Mesothelial cell of epicardium (in vitro differentiated cells): ENCODE data around the gene SYS1. TPM values are rescaled to one million over a fixed set of nuclear protein-coding genes. Genes with fewer than 3 reads are reported as not detected.

Experiments used
- DNase-seq, 2 experiments: peaks; one replicate each; pipeline ENCODE4 v3.0.0; 2021; ENCODE audit warnings: low spot score in 2 of 2; ENCODE audit not compliant: unreplicated experiment in 2 of 2
- H3K27ac Mint-ChIP-seq: 2 replicates; pipeline ENCODE4 v1.8.0; 2021; ENCODE audit warnings: mixed read lengths
- H3K27me3 Mint-ChIP-seq: 2 replicates; pipeline ENCODE4 v1.8.0; 2021; ENCODE audit warnings: low read depth, mixed read lengths
- H3K36me3 Mint-ChIP-seq: 2 replicates; pipeline ENCODE4 v1.8.0; 2021; ENCODE audit warnings: mixed read lengths
- H3K4me1 Mint-ChIP-seq: 2 replicates; pipeline ENCODE4 v1.8.0; 2021; ENCODE audit warnings: mixed read lengths
- H3K4me3 Mint-ChIP-seq: 2 replicates; pipeline ENCODE4 v1.8.0; 2021; ENCODE audit warnings: mild to moderate bottlenecking, moderate library complexity, mixed read lengths
- H3K9me3 Mint-ChIP-seq: 2 replicates; pipeline ENCODE4 v1.8.0; 2021; ENCODE audit warnings: mixed read lengths
- CTCF ChIP-seq: fragments of 200-600 bp; sonication (generic); IDR thresholded peaks from one replicate; pipeline ENCODE4 v1.5.0; 2021; ENCODE audit warnings: antibody characterized with exemption; ENCODE audit not compliant: unreplicated experiment
- total RNA-seq: library from RNA; stranded (reverse); gene quantifications from 3 replicates; pipeline ENCODE4 v1.2.1, GENCODE V29; 2021

The SYS1 gene
- total RNA-seq, 1 donor from 2014 or later: 27.2 TPM

- Mint-ChIP-seq H3K27ac (peak within 1 kb of the TSS; percentile 47), H3K4me1 (peaks cover 12% of the 10 kb centered on the region), H3K27me3 (peaks cover 45% of the 10 kb centered on the region), H3K9me3 (no peaks in the 10 kb centered on the region), H3K36me3 (peaks cover 5% of the 10 kb centered on the region), H3K4me3 (peak within 1 kb of the TSS; percentile 79)
- DNase-seq: no peak
- no peak for TF ChIP-seq CTCF
These were observed 45.1 kb downstream of the SYS1 start, which contains the start of gene DBNDD2 for GRCh38 chr20:45407783-45408645. DBNDD2 (plus strand) TSS chr20:45408289; CDS start chr20:45408468, 179 bp downstream.

DNA sequence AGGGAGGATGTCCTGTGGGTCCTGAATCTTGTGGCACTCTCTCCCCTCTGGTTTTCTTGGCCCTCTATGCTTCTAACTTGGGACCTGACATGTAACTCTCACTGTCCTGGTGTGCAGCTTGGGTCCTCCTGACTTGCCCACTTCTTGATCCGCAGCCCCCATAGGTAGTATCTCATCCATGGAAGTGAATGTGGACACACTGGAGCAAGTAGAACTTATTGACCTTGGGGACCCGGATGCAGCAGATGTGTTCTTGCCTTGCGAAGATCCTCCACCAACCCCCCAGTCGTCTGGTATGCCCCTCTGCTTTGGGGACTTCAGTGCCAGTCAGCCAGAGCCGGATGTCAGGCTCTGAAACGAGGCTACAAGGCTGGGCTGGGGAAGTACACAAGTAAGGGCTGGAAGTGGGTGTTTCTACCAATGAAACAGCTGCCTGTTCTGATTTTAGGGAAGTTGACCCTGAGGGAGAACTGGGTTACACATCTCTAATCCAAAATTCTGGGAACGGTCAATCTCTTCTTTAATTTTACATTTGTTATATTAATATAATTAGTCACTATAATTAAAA is 45.8 kb downstream of the SYS1 start:
- Mint-ChIP-seq H3K4me3 (peak overlapping the region; percentile 26), H3K27ac (no peak overlapping the region)
- no peak for DNase-seq

GRCh38 chr20:45409521-45410272 is 46.7 kb downstream of the SYS1 start:
- DNase-seq: no peak
- Mint-ChIP-seq H3K4me1 (peaks cover 11% of the 10 kb centered on the region), H3K36me3 (peaks cover 5% of the 10 kb centered on the region), H3K9me3 (no peaks in the 10 kb centered on the region), H3K27ac (no peak overlapping the region), H3K4me3 (no peak overlapping the region), H3K27me3 (peaks cover 32% of the 10 kb centered on the region)
- TF ChIP-seq CTCF: no peak

More for the DNA sequence above, 45.8 kb downstream of the SYS1 start:
- Mint-ChIP-seq H3K36me3 (peaks cover 5% of the 10 kb centered on the region), H3K9me3 (no peaks in the 10 kb centered on the region), H3K4me1 (peaks cover 12% of the 10 kb centered on the region), H3K27me3 (peaks cover 40% of the 10 kb centered on the region)
- no peak for TF ChIP-seq CTCF

DNA sequence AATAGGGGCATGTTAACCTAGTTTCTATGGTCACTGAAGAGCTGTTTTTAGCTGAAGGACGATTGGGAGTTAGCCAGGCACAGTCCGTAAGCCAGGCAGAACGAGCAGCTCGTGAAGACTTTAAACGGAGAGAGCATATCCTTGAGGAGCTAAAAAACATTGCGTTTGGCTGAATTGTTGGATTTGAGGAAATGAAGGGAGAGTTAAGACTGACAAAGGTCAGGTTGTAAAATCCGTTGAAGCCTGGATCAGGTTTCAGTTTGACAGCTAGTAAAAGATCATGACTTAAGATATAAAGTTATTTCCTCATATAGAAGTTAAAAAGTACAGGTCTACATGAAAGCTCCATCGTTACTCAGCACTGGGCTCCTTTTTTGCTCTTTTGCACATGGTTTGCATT is 47.9 kb downstream of the SYS1 start:
- Mint-ChIP-seq H3K4me3 (no peak overlapping the region), H3K36me3 (peaks cover 5% of the 10 kb centered on the region), H3K27me3 (peaks cover 22% of the 10 kb centered on the region), H3K4me1 (peaks cover 18% of the 10 kb centered on the region), H3K27ac (no peak overlapping the region), H3K9me3 (no peaks in the 10 kb centered on the region)
- DNase-seq: no peak
- no peak for TF ChIP-seq CTCF

GRCh38 chr20:45412653-45413052 is 49.7 kb downstream of the SYS1 start:
- H3K4me3 Mint-ChIP-seq: no peak overlapping the region
- no peak overlapping the region for H3K27ac Mint-ChIP-seq
- TF ChIP-seq CTCF: no peak
- H3K27me3 Mint-ChIP-seq: peaks cover 10% of the 10 kb centered on the region
- peaks cover 5% of the 10 kb centered on the region for H3K36me3 Mint-ChIP-seq
- peaks cover 20% of the 10 kb centered on the region for H3K4me1 Mint-ChIP-seq
- no peaks in the 10 kb centered on the region for H3K9me3 Mint-ChIP-seq
- no peak for DNase-seq
